Measurements from ENCODE around the gene SMLR1.

- TF ChIP-seq CTCF (conservative IDR thresholded peaks at IDR 0.05; ENCODE audit: low read depth, low read length) (no peak), EZH2 (IDR thresholded peaks at IDR 0.05; ENCODE audit: low read length, unreplicated experiment) (no peak)
Measured at GRCh38 chr6:130779658-130780033, 47.6 kb upstream of the SMLR1 start.

All from PC-3 (cell line).